HG02588 (cell line): ENCODE results near the gene GUCA2B.

Source experiments
- ATAC-seq: cut with Tn5 transposase; IDR thresholded peaks from one replicate; pipeline ENCODE4 v1.9.1; 2021; ENCODE audit warnings: mild to moderate bottlenecking, moderate library complexity; ENCODE audit not compliant: unreplicated experiment

Gene GUCA2B

GRCh38 chr1:42142894-42143675 lies 10.1 kb upstream of the GUCA2B start:
- no peak for ATAC-seq

GRCh38 chr1:42143896-42144710 lies 9.1 kb upstream of the GUCA2B start:
- ATAC-seq: no peak

GRCh38 chr1:42144711-42145388 lies 8.4 kb upstream of the GUCA2B start:
- ATAC-seq: no peak

GRCh38 chr1:42145389-42145716 lies 7.9 kb upstream of the GUCA2B start:
- no peak for ATAC-seq

- no peak for ATAC-seq
These were observed 7.2 kb upstream of the GUCA2B start for GRCh38 chr1:42145764-42146625.

GRCh38 chr1:42146626-42147320 lies 6.4 kb upstream of the GUCA2B start:
- ATAC-seq: no peak

- no peak for ATAC-seq
These were observed 5.0 kb upstream of the GUCA2B start for GRCh38 chr1:42148166-42148565.

GRCh38 chr1:42150651-42151050 lies 2.6 kb upstream of the GUCA2B start:
- no peak for ATAC-seq

- ATAC-seq: no peak
These were observed 1.1 kb upstream of the GUCA2B start for GRCh38 chr1:42152119-42152518.

- no peak for ATAC-seq
These were observed 414 bp downstream of the GUCA2B start for GRCh38 chr1:42153624-42154023.

GRCh38 chr1:42154685-42155084 lies 1.5 kb downstream of the GUCA2B start:
- no peak for ATAC-seq

- no peak for ATAC-seq
These were observed 2.2 kb downstream of the GUCA2B start for GRCh38 chr1:42155362-42155761.

- ATAC-seq: no peak
These were observed 4.5 kb downstream of the GUCA2B start for GRCh38 chr1:42157667-42158066.

- ATAC-seq: no peak
These were observed 5.0 kb downstream of the GUCA2B start for GRCh38 chr1:42158189-42158588.

GRCh38 chr1:42162181-42162580 lies 9.0 kb downstream of the GUCA2B start:
- ATAC-seq: no peak

GRCh38 chr1:42163114-42163513 lies 9.9 kb downstream of the GUCA2B start:
- no peak for ATAC-seq

- ATAC-seq: no peak
These were observed 10.6 kb downstream of the GUCA2B start for GRCh38 chr1:42163536-42164503.

- ATAC-seq: no peak
These were observed 11.6 kb downstream of the GUCA2B start, which contains the start of gene GUCA2A for GRCh38 chr1:42164551-42165420. Gene GUCA2A, minus strand, starts transcription at chr1:42164745. Its CDS starts 33 bp downstream, at chr1:42164712.
